ENCODE data around the gene BSG. TPM values are rescaled to one million over a fixed set of nuclear protein-coding genes. Genes with fewer than 3 reads are reported as not detected.

Gene BSG
- total and polyA plus RNA-seq, 2 of the 4 experiments (the other 2 are of a cell fraction) = 130 to 698 TPM

- DNase-seq (no peak), ATAC-seq (ENCODE audit: low read depth) (no peak)
- no peak overlapping the region for H3K27ac ChIP-seq (ENCODE audit: insufficient read depth, low read length)
- no peak overlapping the region for H2AK9ac ChIP-seq (replicated peaks; ENCODE audit: low read depth, low read length, poor library complexity)
- no peaks in the 10 kb centered on the region for H3K36me3 ChIP-seq (ENCODE audit: control insufficient read depth, insufficient read depth, low read length)
- in situ Hi-C loops (cut with MboI; ENCODE audit: low sequenced_read_pairs) (no loop called here), dilution Hi-C loops (cut with HindIII; ENCODE audit: low sequenced_read_pairs, unreplicated experiment) (no loop called here), intact Hi-C loops (cut with micrococcal nuclease) (no loop called here)
- no peak overlapping the region for H2AFZ ChIP-seq (replicated peaks; ENCODE audit: low read length, poor library complexity)
- H3K18ac ChIP-seq (ENCODE audit: low read depth, low read length) = no peak overlapping the region
- H4K91ac ChIP-seq (ENCODE audit: insufficient read depth, low read depth, low read length) = no peak overlapping the region
- H3K4me2 ChIP-seq (ENCODE audit: low read depth, low read length) = no peak overlapping the region
- H2BK120ac ChIP-seq (ENCODE audit: low read depth, low read length) = no peak overlapping the region
- H3K14ac ChIP-seq (replicated peaks; ENCODE audit: low read depth, low read length) = no peak overlapping the region
- no peak overlapping the region for H3K56ac ChIP-seq (ENCODE audit: extremely low read depth, insufficient read depth, low read length)
- 82% methylated on average over 13 of the region's 18 CpGs; no CpG with 5 or more reads in 1 of the 2 experiments for WGBS, 2 experiments (ENCODE audit: extremely low coverage in 2 of 2, insufficient read length in 1 of 2)
- no peak overlapping the region for H4K8ac ChIP-seq (ENCODE audit: low read depth in 2 of 2, low read length in 2 of 2)
- no peaks in the 10 kb centered on the region for H3K9me1 ChIP-seq (ENCODE audit: insufficient read depth, low read length)
- peaks cover 32% of the 10 kb centered on the region for H4K20me1 ChIP-seq (ENCODE audit: insufficient read depth, low read length)
- no peak overlapping the region for H2BK20ac ChIP-seq (ENCODE audit: low read depth, low read length)
- H3K9ac ChIP-seq (ENCODE audit: low read depth, low read length) = no peak overlapping the region
- TF ChIP-seq RAD21 (IDR thresholded peaks at IDR 0.05; ENCODE audit: low read length) (no peak), RFX5 (IDR thresholded peaks at IDR 0.05; ENCODE audit: low read depth, low read length) (no peak), ELK1 (IDR thresholded peaks at IDR 0.05; ENCODE audit: borderline replicate concordance, low read depth, low read length) (no peak), MXI1 (IDR thresholded peaks at IDR 0.05; ENCODE audit: borderline replicate concordance, low read depth, low read length) (no peak), USF2 (IDR thresholded peaks at IDR 0.05; ENCODE audit: low read depth, low read length) (no peak), MAZ (IDR thresholded peaks at IDR 0.05; ENCODE audit: borderline replicate concordance, low read depth, low read length) (no peak), FOS (IDR thresholded peaks at IDR 0.05; ENCODE audit: low read depth, low read length) (no peak), SMC3 (IDR thresholded peaks at IDR 0.05; ENCODE audit: low read depth, low read length) (no peak), CEBPB (IDR thresholded peaks at IDR 0.05; ENCODE audit: low read depth, low read length) (no peak), RCOR1 (IDR thresholded peaks at IDR 0.05; ENCODE audit: insufficient replicate concordance, low read length) (no peak), CTCF (conservative IDR thresholded peaks at IDR 0.05; ENCODE audit: low read depth, low read length) (no peak), CHD1 (IDR thresholded peaks at IDR 0.05; ENCODE audit: low read depth, low read length) (no peak), BHLHE40 (IDR thresholded peaks at IDR 0.05; ENCODE audit: low read depth, low read length) (no peak), MAFK (IDR thresholded peaks at IDR 0.05; ENCODE audit: low read depth, low read length) (no peak), NFE2L2 (IDR thresholded peaks at IDR 0.05; ENCODE audit: low read depth, low read length) (no peak), POLR2A (IDR thresholded peaks at IDR 0.05; ENCODE audit: low read depth, low read length) (no peak)
- peaks cover 4% of the 10 kb centered on the region; the same call in 1 of the 2 replicates for H3K4me1 ChIP-seq (ENCODE audit: control insufficient read depth, insufficient read depth, low read length)
- H3K27me3 ChIP-seq (ENCODE audit: control insufficient read depth, insufficient read depth, low read length) = peaks cover 26% of the 10 kb centered on the region
- ChIA-PET POLR2A (ENCODE audit: unreplicated experiment) (no interaction called here), CTCF (no interaction called here)
- no TSS peak for BruUV-seq (replicated peaks)
- H2BK15ac ChIP-seq (ENCODE audit: low read depth, low read length) = no peak overlapping the region
- H2AK5ac ChIP-seq (ENCODE audit: low read depth, low read length) = no peak overlapping the region
- H3K9me3 ChIP-seq (ENCODE audit: control insufficient read depth, insufficient read depth, low read length) = no peaks in the 10 kb centered on the region
- no peak overlapping the region for H3K4ac ChIP-seq (ENCODE audit: low read depth, low read length)
- no peak overlapping the region for H3K23ac ChIP-seq (ENCODE audit: low read depth, low read length)
- H4K5ac ChIP-seq (ENCODE audit: low read depth, low read length) = no peak overlapping the region
- H2BK5ac ChIP-seq (ENCODE audit: low read depth, low read length, poor library complexity, severe bottlenecking) = no peak overlapping the region
- no peaks in the 10 kb centered on the region for H3K79me1 ChIP-seq (ENCODE audit: low read depth in 1 of 2, low read length in 2 of 2)
- H3K4me3 ChIP-seq (ENCODE audit: insufficient read depth, low read depth, low read length) = no peak overlapping the region
Observed at GRCh38 chr19:593055-593454, 20.7 kb downstream of the BSG start.
